ENCODE data around the gene TYMP. TPM values are rescaled to one million over a fixed set of nuclear protein-coding genes. Genes with fewer than 3 reads are reported as not detected.

TYMP gene
- polyA plus RNA-seq, 1 donor (not counting 4 experiments of a cell fraction or from before 2014, with no cell fraction given): 25.5 TPM

GRCh38 chr22:50551160-50551752, 21.4 kb upstream of the TYMP start:
- FAIRE-seq (no peak), DNase-seq (ENCODE audit: low read depth, low spot score) (no peak)
- H3K27ac ChIP-seq (ENCODE audit: control insufficient read depth, insufficient read depth, low read length): no peak overlapping the region
- no peak for TF ChIP-seq EZH2 (IDR thresholded peaks at IDR 0.05; ENCODE audit: low read length)
- no peak for TF ChIP-seq CTCF (optimal IDR thresholded peaks at IDR 0.05 in 1 of 3, IDR thresholded peaks at IDR 0.05 in 1 of 3, conservative IDR thresholded peaks at IDR 0.05 in 1 of 3; ENCODE audit: extremely low read depth in 1 of 3, insufficient read depth in 2 of 3, low read length in 3 of 3)
- H3K9me3 ChIP-seq (ENCODE audit: control insufficient read depth, low read depth, low read length): no peaks in the 10 kb centered on the region
- H3K9me1 ChIP-seq (ENCODE audit: control insufficient read depth, extremely low read depth, insufficient read depth, low read length): no peaks in the 10 kb centered on the region
- no peaks in the 10 kb centered on the region for H3K79me2 ChIP-seq (ENCODE audit: control insufficient read depth, insufficient read depth, low read length)
- H3K4me1 ChIP-seq (ENCODE audit: control insufficient read depth, extremely low read depth, insufficient read depth, low read length): no peaks in the 10 kb centered on the region
- H3K9ac ChIP-seq (ENCODE audit: control insufficient read depth, extremely low read depth, insufficient read depth, low read length): no peak overlapping the region
- no peaks in the 10 kb centered on the region for H4K20me1 ChIP-seq (ENCODE audit: control insufficient read depth, extremely low read depth, insufficient read depth, low read length)
- no peak overlapping the region for H3K4me2 ChIP-seq (ENCODE audit: control insufficient read depth, extremely low read depth, insufficient read depth, low read depth, low read length)
- peaks cover 13% of the 10 kb centered on the region for H3K27me3 ChIP-seq (ENCODE audit: control insufficient read depth, extremely low read depth, insufficient read depth, low read length)
- H3K4me3 ChIP-seq (ENCODE audit: control insufficient read depth in 2 of 3, extremely low read depth in 1 of 3, insufficient read depth in 2 of 3, low read depth in 1 of 3, low read length in 3 of 3): no peak overlapping the region
- H2AFZ ChIP-seq (ENCODE audit: control insufficient read depth, low read length): no peak overlapping the region
- no peaks in the 10 kb centered on the region for H3K36me3 ChIP-seq (ENCODE audit: control insufficient read depth in 2 of 2, extremely low read depth in 1 of 2, insufficient read depth in 2 of 2, low read length in 2 of 2)
- dilution Hi-C loops (cut with MboI; ENCODE audit: extremely low pct_ligation_motif_present, low sequenced_read_pairs): no loop called here

- Histone ChIP-seq H3K27ac (ENCODE audit: control insufficient read depth, insufficient read depth, low read length) (no peak overlapping the region), H4K20me1 (ENCODE audit: control insufficient read depth, extremely low read depth, insufficient read depth, low read length) (no peaks in the 10 kb centered on the region), H3K36me3 (ENCODE audit: control insufficient read depth in 2 of 2, extremely low read depth in 1 of 2, insufficient read depth in 2 of 2, low read length in 2 of 2) (no peaks in the 10 kb centered on the region), H3K79me2 (ENCODE audit: control insufficient read depth, insufficient read depth, low read length) (no peaks in the 10 kb centered on the region), H3K4me1 (ENCODE audit: control insufficient read depth, extremely low read depth, insufficient read depth, low read length) (no peaks in the 10 kb centered on the region), H3K4me3 (ENCODE audit: control insufficient read depth in 2 of 3, extremely low read depth in 1 of 3, insufficient read depth in 2 of 3, low read depth in 1 of 3, low read length in 3 of 3) (no peak overlapping the region), H3K9ac (ENCODE audit: control insufficient read depth, extremely low read depth, insufficient read depth, low read length) (no peak overlapping the region), H3K4me2 (ENCODE audit: control insufficient read depth, extremely low read depth, insufficient read depth, low read depth, low read length) (no peak overlapping the region), H3K9me3 (ENCODE audit: control insufficient read depth, low read depth, low read length) (no peaks in the 10 kb centered on the region), H3K9me1 (ENCODE audit: control insufficient read depth, extremely low read depth, insufficient read depth, low read length) (no peaks in the 10 kb centered on the region), H2AFZ (ENCODE audit: control insufficient read depth, low read length) (no peak overlapping the region), H3K27me3 (ENCODE audit: control insufficient read depth, extremely low read depth, insufficient read depth, low read length) (peaks cover 13% of the 10 kb centered on the region)
- dilution Hi-C loops (cut with MboI; ENCODE audit: extremely low pct_ligation_motif_present, low sequenced_read_pairs): no loop called here
- TF ChIP-seq EZH2 (IDR thresholded peaks at IDR 0.05; ENCODE audit: low read length) (no peak), CTCF (optimal IDR thresholded peaks at IDR 0.05 in 1 of 3, IDR thresholded peaks at IDR 0.05 in 1 of 3, conservative IDR thresholded peaks at IDR 0.05 in 1 of 3; ENCODE audit: extremely low read depth in 1 of 3, insufficient read depth in 2 of 3, low read length in 3 of 3) (no peak)
- no peak for FAIRE-seq
- DNase-seq (ENCODE audit: low read depth, low spot score): no peak
Measured at GRCh38 chr22:50550395-50550794, 20.6 kb upstream of the TYMP start.

Data from keratinocyte (primary cell).